HEK293T (cell line): Measurements from ENCODE around the gene EPS8L1.

Experiments
- ARNT ChIP-seq: fragments of 450-650 bp; IDR thresholded peaks from 2 replicates; pipeline ENCODE4 v1.6.1; 2017; ENCODE audit warnings: mild to moderate bottlenecking
- BHLHE40 ChIP-seq: fragments of 450-650 bp; IDR thresholded peaks from 2 replicates; pipeline ENCODE4 v1.6.1; 2016; ENCODE audit warnings: mild to moderate bottlenecking, moderate library complexity, borderline replicate concordance
- ELF4 ChIP-seq: fragments of 450-650 bp; IDR thresholded peaks from 2 replicates; pipeline ENCODE4 v1.6.1; 2017; ENCODE audit warnings: antibody characterized with exemption
- FOXM1 ChIP-seq: fragments of 450-650 bp; IDR thresholded peaks from 2 replicates; pipeline ENCODE4 v1.6.1; 2017; ENCODE audit warnings: mild to moderate bottlenecking, borderline replicate concordance
- HDGF ChIP-seq: fragments of 450-650 bp; IDR thresholded peaks from 2 replicates; pipeline ENCODE4 v1.6.1; 2017; ENCODE audit warnings: antibody characterized with exemption, borderline replicate concordance
- L3MBTL2 ChIP-seq: fragments of 450-650 bp; conservative IDR thresholded peaks from 2 replicates; pipeline ENCODE4 v1.6.1; 2016; ENCODE audit warnings: mild to moderate bottlenecking
- LEF1 ChIP-seq: fragments of 450-650 bp; IDR thresholded peaks from 2 replicates; pipeline ENCODE4 v1.6.1; 2017; ENCODE audit warnings: mild to moderate bottlenecking, borderline replicate concordance
- PKNOX1 ChIP-seq: fragments of 450-650 bp; IDR thresholded peaks from 2 replicates; pipeline ENCODE4 v1.6.1; 2016
- SP1 ChIP-seq: fragments of 450-650 bp; IDR thresholded peaks from 2 replicates; pipeline ENCODE4 v1.6.1; 2017
- SUZ12 ChIP-seq: fragments of 450-650 bp; IDR thresholded peaks from 2 replicates; pipeline ENCODE4 v1.6.1; 2016; ENCODE audit warnings: mild to moderate bottlenecking
- TARDBP ChIP-seq: fragments of 450-650 bp; IDR thresholded peaks from 2 replicates; pipeline ENCODE4 v1.6.1; 2016

- TF ChIP-seq FOXM1, result no peak
- no peak for TF ChIP-seq ELF4
- TF ChIP-seq SUZ12, result no peak
- no peak for TF ChIP-seq BHLHE40
- no peak for TF ChIP-seq SP1
- no peak for TF ChIP-seq L3MBTL2
- TF ChIP-seq HDGF, result no peak
- no peak for TF ChIP-seq TARDBP
- TF ChIP-seq LEF1, result no peak
- no peak for TF ChIP-seq PKNOX1
- no peak for TF ChIP-seq ARNT
These were observed 34.0 kb downstream of the EPS8L1 start for GRCh38 chr19:55109527-55110291.
